SK-N-SH (cell line): ENCODE results near the gene VEGFB. TPM values are rescaled to one million over a fixed set of nuclear protein-coding genes. Genes with fewer than 3 reads are reported as not detected.

Source experiments
- CTCF ChIA-PET: fragments of 300-600, 350-600 bp; formaldehyde crosslinking; extraction: SDS; loops from one replicate; lab custom pipeline; 2021; lab: Yijun Ruan, JAX
- POLR2A ChIA-PET: fragments of 350-600 bp; sonication (Branson Sonifier 250); formaldehyde crosslinking; extraction: SDS; loops from one replicate; lab custom pipeline; 2020; ENCODE audit warnings: antibody characterized with exemption, inconsistent platforms; lab: Yijun Ruan, JAX
- DNase-seq: peaks from one replicate; pipeline ENCODE4 v3.0.0; 2012
- H2AFZ ChIP-seq: fragments of 200-600 bp; sonication (generic); 2 replicates; pipeline ENCODE4 v1.8.1; 2016; ENCODE audit warnings: antibody characterized with exemption, mild to moderate bottlenecking, low read depth
- H3F3A ChIP-seq: fragments of 200-600 bp; sonication (generic); replicated peaks from 2 replicates; pipeline ENCODE3; 2016; ENCODE audit warnings: antibody characterized with exemption, mild to moderate bottlenecking; ENCODE audit not compliant: insufficient read depth
- H3K27ac ChIP-seq, 2 experiments: fragments of 200-500 bp in 1 of 2; fragments of 200-600 bp in 1 of 2; sonication (Bioruptor generic) in 1 of 2; sonication (generic), shearing (Covaris generic) in 1 of 2; 2 replicates each; pipeline versions ENCODE4 v1.5.1 to v1.6.1; 2014 to 2016; ENCODE audit warnings: low read depth in 2 of 2, inconsistent platforms in 1 of 2, low read length in 1 of 2, mild to moderate bottlenecking in 1 of 2, mixed read lengths in 1 of 2
- H3K27me3 ChIP-seq: fragments of 200-600 bp; sonication (generic), shearing (Covaris generic); 2 replicates; pipeline ENCODE4 v1.6.1; 2016; ENCODE audit warnings: mixed run types; ENCODE audit not compliant: insufficient read depth
- H3K36me3 ChIP-seq, 2 experiments: fragments of 200-500 bp in 1 of 2; fragments of 200-600 bp in 1 of 2; sonication (Bioruptor generic) in 1 of 2; sonication (generic) in 1 of 2; replicated peaks in 1 of 2; 2 replicates each; pipeline versions ENCODE3 to v1.5.1; 2014 to 2016; ENCODE audit warnings: low read length in 1 of 2, mild to moderate bottlenecking in 1 of 2; ENCODE audit not compliant: insufficient read depth in 2 of 2, control insufficient read depth in 1 of 2
- H3K4me1 ChIP-seq, 2 experiments: fragments of 200-500 bp in 1 of 2; fragments of 200-600 bp in 1 of 2; sonication (Bioruptor generic) in 1 of 2; sonication (generic), shearing (Covaris generic) in 1 of 2; 2 replicates each; pipeline versions ENCODE4 v1.5.1 to v1.6.1; 2014 to 2016; ENCODE audit warnings: low read depth in 1 of 2, low read length in 1 of 2, mixed run types in 1 of 2; ENCODE audit not compliant: insufficient read depth in 2 of 2, control insufficient read depth in 1 of 2
- H3K4me2 ChIP-seq: fragments of 200-600 bp; sonication (generic), shearing (Covaris generic); 2 replicates; pipeline ENCODE4 v1.6.1; 2017; ENCODE audit warnings: mixed run types
- H3K4me3 ChIP-seq, 2 experiments: fragments of 200-500 bp in 1 of 2; fragments of 200-600 bp in 1 of 2; sonication (Bioruptor generic) in 1 of 2; sonication (generic), shearing (Covaris generic) in 1 of 2; 2 replicates each; pipeline versions ENCODE4 v1.5.1 to v1.8.1; 2014 to 2016; ENCODE audit warnings: low read depth in 2 of 2, inconsistent platforms in 1 of 2, low read length in 1 of 2, mild to moderate bottlenecking in 1 of 2, mixed read lengths in 1 of 2, moderate library complexity in 1 of 2
- H3K79me2 ChIP-seq: fragments of 200-600 bp; sonication (generic); 2 replicates; pipeline ENCODE4 v1.8.1; 2017; ENCODE audit warnings: mild to moderate bottlenecking; ENCODE audit not compliant: insufficient read depth
- H3K9ac ChIP-seq: fragments of 200-600 bp; sonication (generic); 2 replicates; pipeline ENCODE4 v1.6.1; 2017; ENCODE audit warnings: mixed run types
- H3K9me2 ChIP-seq: fragments of 200-600 bp; sonication (generic); 2 replicates; pipeline ENCODE4 v1.6.1; 2017; ENCODE audit warnings: mixed run types
- H3K9me3 ChIP-seq: fragments of 200-600 bp; sonication (generic); 2 replicates; pipeline ENCODE4 v1.6.1; 2017; ENCODE audit warnings: mixed run types, mild to moderate bottlenecking, moderate library complexity
- H4K20me1 ChIP-seq: fragments of 200-600 bp; sonication (generic); 2 replicates; pipeline ENCODE4 v1.6.1; 2017; ENCODE audit warnings: mild to moderate bottlenecking, mixed run types; ENCODE audit not compliant: insufficient read depth
- ELF1 ChIP-seq: IDR thresholded peaks from 2 replicates; pipeline ENCODE4 v1.4.0; 2012
- EZH2phosphoT487 ChIP-seq: fragments of 200-600 bp; sonication (generic); IDR thresholded peaks from 2 replicates; pipeline ENCODE4 v1.6.1; 2017; ENCODE audit warnings: low read depth, mixed run types, mild to moderate bottlenecking, antibody characterized with exemption, moderate library complexity, borderline replicate concordance
- FOXJ3 ChIP-seq: sonication (generic); formaldehyde crosslinking; IDR thresholded peaks from 2 replicates; pipeline ENCODE4 v1.5.1; 2020; ENCODE audit warnings: mild to moderate bottlenecking, missing genetic modification reagents
- GABPA ChIP-seq: IDR thresholded peaks from 2 replicates; pipeline ENCODE4 v1.4.0; 2012; ENCODE audit warnings: low read depth, mild to moderate bottlenecking
- GATA2 ChIP-seq: sonication (generic); formaldehyde crosslinking; IDR thresholded peaks from 2 replicates; pipeline ENCODE4 v1.5.0; 2020; ENCODE audit warnings: mild to moderate bottlenecking, missing genetic modification reagents
- NFIC ChIP-seq: IDR thresholded peaks from 2 replicates; pipeline ENCODE4 v1.4.0; 2012; ENCODE audit warnings: borderline replicate concordance
- NRF1 ChIP-seq: IDR thresholded peaks from 2 replicates; pipeline ENCODE4 v1.6.1; 2012; ENCODE audit warnings: low read depth, mild to moderate bottlenecking, low read length
- PBX3 ChIP-seq: IDR thresholded peaks from 2 replicates; pipeline ENCODE4; 2012
- POLR2AphosphoS5 ChIP-seq: IDR thresholded peaks from 2 replicates; pipeline ENCODE4 v1.6.1; 2012; ENCODE audit warnings: low read depth, low read length
- RCOR1 ChIP-seq: fragments of 150-350 bp; IDR thresholded peaks from 2 replicates; pipeline ENCODE4 v1.6.1; 2017; ENCODE audit warnings: antibody characterized with exemption, low read length
- REST ChIP-seq: IDR thresholded peaks from 2 replicates; pipeline ENCODE4 v1.6.1; 2012; ENCODE audit warnings: mild to moderate bottlenecking, low read depth, low read length, moderate library complexity
- RFX5 ChIP-seq: IDR thresholded peaks from 2 replicates; pipeline ENCODE4 v1.6.1; 2012; ENCODE audit warnings: mild to moderate bottlenecking, improper control_type of control experiment, low read length
- TAF1 ChIP-seq: IDR thresholded peaks from 2 replicates; pipeline ENCODE4 v1.6.1; 2012; ENCODE audit warnings: low read depth, mild to moderate bottlenecking, low read length, moderate library complexity, borderline replicate concordance
- TCF12 ChIP-seq: IDR thresholded peaks from 2 replicates; pipeline ENCODE4 v1.4.0; 2012
- TEAD4 ChIP-seq: IDR thresholded peaks from 2 replicates; pipeline ENCODE4 v1.4.0; 2012; ENCODE audit warnings: mild to moderate bottlenecking, borderline replicate concordance; ENCODE audit not compliant: insufficient read depth
- USF1 ChIP-seq: IDR thresholded peaks from 2 replicates; pipeline ENCODE4 v1.4.0; 2012; ENCODE audit warnings: low read depth, borderline replicate concordance
- YY1 ChIP-seq: IDR thresholded peaks from 2 replicates; pipeline ENCODE4 v1.4.0; 2012; ENCODE audit warnings: low read depth, mild to moderate bottlenecking
- ZBTB33 ChIP-seq: IDR thresholded peaks from 2 replicates; pipeline ENCODE4 v1.4.0; 2012; ENCODE audit warnings: low read depth, borderline replicate concordance
- WGBS: methylation state at CpG from one replicate; pipeline ENCODE4 v1.1.6; 2017; ENCODE audit warnings: low lambda C conversion rate; 5-methylcytosine and 5-hydroxymethylcytosine counted together
- polyA plus RNA-seq, 3 experiments: library from polyadenylated mRNA; depleted of rRNA; stranded (reverse); fragments of >200 nt; gene quantifications; 2 replicates each; pipeline ENCODE4 v1.2.3, GENCODE V29; 2012

The VEGFB gene
- polyA plus RNA-seq, 1 of the 3 experiments (the other 2 are of a cell fraction): 29.9 TPM

- H3K9ac ChIP-seq: peak overlapping the region; percentile 84
- H2AFZ ChIP-seq: 0 out of 2 replicates have a peak overlapping the region, but pooled peaks have one; percentile 0
- H3K4me3 ChIP-seq: peak overlapping the region; percentile 78 to 92
- DNase-seq: peak; percentile 95
- H4K20me1 ChIP-seq: no peaks in the 10 kb centered on the region
- POLR2A ChIA-PET: interaction anchor here (0.6 to 12.4 kb wide), 13 partner anchors 8 to 152 kb away, joined by 3 to 112 read pairs (median 4); partner anchors contain the start of genes BAD, DNAJC4, ESRRA and GPR137
- peak; percentile 66 for TF ChIP-seq TAF1
- TF ChIP-seq RCOR1: no peak
- no peak for TF ChIP-seq TEAD4
- no peak for TF ChIP-seq RFX5
- no peak for TF ChIP-seq TCF12
- no peak for TF ChIP-seq NFIC
- peak; percentile 65; the same call in 1 of the 2 replicates for TF ChIP-seq POLR2AphosphoS5
- no peak for TF ChIP-seq GATA2 (CRISPR knock-in tag)
- TF ChIP-seq EZH2phosphoT487: no peak
- TF ChIP-seq NRF1: no peak
- no peak for TF ChIP-seq REST
- peak; percentile 83 for TF ChIP-seq YY1
- TF ChIP-seq ZBTB33: no peak
- no peak for TF ChIP-seq USF1
- no peak for TF ChIP-seq FOXJ3 (CRISPR knock-in tag)
- peak; percentile 96 for TF ChIP-seq PBX3
- TF ChIP-seq GABPA: peak; percentile 7; the same call in 1 of the 2 replicates
- TF ChIP-seq ELF1: no peak
- peaks cover 15 to 38% of the 10 kb centered on the region in 2 experiments; a peak in 2 of 4 replicates for H3K4me1 ChIP-seq
- H3K9me2 ChIP-seq: no peaks in the 10 kb centered on the region
- peaks cover 10 to 32% of the 10 kb centered on the region in 2 experiments for H3K36me3 ChIP-seq
- peaks cover 48% of the 10 kb centered on the region for H3K79me2 ChIP-seq
- CTCF ChIA-PET: interaction anchor here (0.6 to 3.3 kb wide), 5 partner anchors 10 to 89 kb away, joined by 3 to 17 read pairs (median 6); partner anchors contain the start of gene PLCB3
- H3K27ac ChIP-seq: peak overlapping the region; percentile 67 to 90; a peak in 3 of 4 replicates
- H3K4me2 ChIP-seq: peak overlapping the region; percentile 98
- H3K27me3 ChIP-seq: no peaks in the 10 kb centered on the region
- H3K9me3 ChIP-seq: no peaks in the 10 kb centered on the region
- under 1% methylated on average over 34 of the region's 63 CpGs for WGBS
- H3F3A ChIP-seq: peaks cover 28% of the 10 kb centered on the region
These were observed 7.3 kb downstream of the VEGFB start for GRCh38 chr11:64241491-64242374.
